Endothelial cell of umbilical vein (primary cell): ENCODE data around the gene CCDC54. TPM values are rescaled to one million over a fixed set of nuclear protein-coding genes. Genes with fewer than 3 reads are reported as not detected.

Experiments used
- BruUV-seq: library from RNA; stranded (reverse); fragments of 400-500 nt; replicated peaks from 2 replicates; lab custom pipeline; 2021; lab: Mats Ljungman, UMichigan
- CTCF ChIA-PET: fragments of 300-600, 350-600 bp; sonication (Branson Sonifier 250); formaldehyde crosslinking; loops from one replicate; lab custom pipeline; 2021; ENCODE audit warnings: antibody characterized with exemption, inconsistent platforms; lab: Charles Lee
- POLR2A ChIA-PET: fragments of 300-600, 350-600 bp; sonication (Branson Sonifier 250); formaldehyde crosslinking; loops from one replicate; lab custom pipeline; 2021; ENCODE audit warnings: antibody characterized with exemption, inconsistent platforms; lab: Charles Lee
- DNase-seq: peaks from one replicate; pipeline ENCODE4 v3.0.0-alpha.2; 2011; ENCODE audit warnings: low read depth, low spot score
- FAIRE-seq: peaks from 2 replicates; lab custom pipeline; 2011; peaks lifted over from hg19 to GRCh38; lab: Jason Lieb, UNC
- H2AFZ ChIP-seq: 2 replicates; pipeline ENCODE4 v1.6.0; 2012; ENCODE audit warnings: low read depth, low read length, control low read depth, inconsistent platforms
- H3K27ac ChIP-seq: 2 replicates; pipeline ENCODE4 v1.5.1; 2011; ENCODE audit warnings: low read depth, mild to moderate bottlenecking, control low read depth, low read length, moderate library complexity; ENCODE audit not compliant: insufficient read depth
- H3K27me3 ChIP-seq, 2 experiments: 2 replicates each; pipeline versions ENCODE4 v1.6.0 to v1.6.1; 2011; ENCODE audit warnings: low read length in 2 of 2, mixed read lengths in 1 of 2; ENCODE audit not compliant: control insufficient read depth in 2 of 2, insufficient read depth in 2 of 2
- H3K36me3 ChIP-seq, 2 experiments: 2 replicates in 1 of 2; 3 replicates in 1 of 2; pipeline ENCODE4 v1.5.1; 2011; ENCODE audit warnings: low read length in 2 of 2, mild to moderate bottlenecking in 1 of 2, moderate library complexity in 1 of 2; ENCODE audit not compliant: control insufficient read depth in 2 of 2, insufficient read depth in 2 of 2; ENCODE audit errors: extremely low read depth in 1 of 2
- H3K4me1 ChIP-seq: 3 replicates; pipeline ENCODE4 v1.5.1; 2011; ENCODE audit warnings: mild to moderate bottlenecking, low read length; ENCODE audit not compliant: control insufficient read depth, insufficient read depth; ENCODE audit errors: extremely low read depth
- H3K4me2 ChIP-seq: 2 replicates; pipeline ENCODE4 v1.6.1; 2011; ENCODE audit warnings: low read length, control low read depth, mixed read lengths; ENCODE audit not compliant: insufficient read depth
- H3K4me3 ChIP-seq, 3 experiments: fragments of 200-600 bp in 1 of 3; sonication (generic), shearing (Covaris generic) in 1 of 3; replicated peaks in 1 of 3; 2 replicates each; pipeline ENCODE4 v1.5.1; 2011 to 2016; ENCODE audit warnings: control low read depth in 3 of 3, low read length in 3 of 3, mild to moderate bottlenecking in 2 of 3, inconsistent platforms in 1 of 3, low read depth in 1 of 3, moderate library complexity in 1 of 3; ENCODE audit not compliant: insufficient read depth in 1 of 3
- H3K79me2 ChIP-seq: 2 replicates; pipeline ENCODE4 v1.6.0; 2012; ENCODE audit warnings: low read length, inconsistent platforms; ENCODE audit not compliant: control insufficient read depth, insufficient read depth
- H3K9ac ChIP-seq: replicated peaks from 2 replicates; pipeline ENCODE3; 2011; ENCODE audit warnings: low read length, control low read depth; ENCODE audit not compliant: insufficient read depth; ENCODE audit errors: extremely low read depth
- H3K9me1 ChIP-seq: replicated peaks from 3 replicates; pipeline ENCODE4 v1.6.0; 2011; ENCODE audit warnings: mild to moderate bottlenecking, low read length; ENCODE audit not compliant: control insufficient read depth, insufficient read depth; ENCODE audit errors: extremely low read depth
- H3K9me3 ChIP-seq: replicated peaks from 2 replicates; pipeline ENCODE4 v1.5.1; 2012; ENCODE audit warnings: low read length, inconsistent platforms; ENCODE audit not compliant: control insufficient read depth, insufficient read depth
- H4K20me1 ChIP-seq: replicated peaks from 2 replicates; pipeline ENCODE3; 2011; ENCODE audit warnings: mild to moderate bottlenecking, low read length; ENCODE audit not compliant: control insufficient read depth, insufficient read depth; ENCODE audit errors: extremely low read depth
- EZH2 ChIP-seq: IDR thresholded peaks from 2 replicates; pipeline ENCODE4 v1.6.1; 2012; ENCODE audit warnings: borderline replicate concordance, low read depth, mild to moderate bottlenecking, moderate library complexity, low read length, inconsistent platforms; ENCODE audit not compliant: severe bottlenecking
- FOS ChIP-seq: IDR thresholded peaks from 2 replicates; pipeline ENCODE4 v1.6.1; 2011; ENCODE audit warnings: mild to moderate bottlenecking, low read length, moderate library complexity, borderline replicate concordance; ENCODE audit not compliant: insufficient read depth
- GATA2 ChIP-seq: IDR thresholded peaks from 2 replicates; pipeline ENCODE4 v1.7.0; 2011; ENCODE audit warnings: low read depth, mild to moderate bottlenecking, moderate library complexity, mixed read lengths, low read length; ENCODE audit not compliant: insufficient read length, insufficient read depth
- MAX ChIP-seq: IDR thresholded peaks from 2 replicates; pipeline ENCODE4 v1.6.1; 2011; ENCODE audit not compliant: insufficient read depth, insufficient read length
- MYC ChIP-seq: IDR thresholded peaks from one replicate; pipeline ENCODE4 v1.6.1; 2011; ENCODE audit warnings: mild to moderate bottlenecking, low read depth, low read length
- POLR2A ChIP-seq: IDR thresholded peaks from 2 replicates; pipeline ENCODE4 v1.6.1; 2012; ENCODE audit warnings: low read depth, mild to moderate bottlenecking, control low read depth, low read length
- POLR2AphosphoS5 ChIP-seq: IDR thresholded peaks from 2 replicates; pipeline ENCODE4 v1.6.1; 2012; ENCODE audit warnings: low read depth, mild to moderate bottlenecking, control low read depth, low read length, moderate library complexity; ENCODE audit not compliant: insufficient read depth
- dilution Hi-C: fragments of 300-500 bp; cut with MboI; formaldehyde crosslinking; loops from one replicate; pipeline ENCODE4 v1.15.0; 2019; ENCODE audit warnings: low sequenced_read_pairs; ENCODE audit not compliant: extremely low pct_ligation_motif_present
- intact Hi-C: fragments of 100-400 bp; cut with micrococcal nuclease; formaldehyde crosslinking; loops from one replicate; pipeline ENCODE4 v1.10.0; 2022
- polyA plus RNA-seq, 4 experiments: library from polyadenylated mRNA; depleted of rRNA in 3 of 4; stranded (reverse) in 3 of 4; unstranded in 1 of 4; fragments of >200 nt; gene quantifications; 2 replicates each; pipeline versions ENCODE4 v1.2.1 to v1.2.3, GENCODE V29; 2011 to 2012; ENCODE audit warnings: missing spikeins in 1 of 4
- total RNA-seq: library from RNA; stranded (reverse); gene quantifications from 2 replicates; pipeline ENCODE4 v1.2.3, GENCODE V29; 2021
- TF ChIP-seq, protein P1 (sequence below), 2 donors: IDR thresholded peaks; 1 replicate in 1 of 2; 2 replicates in 1 of 2; pipeline ENCODE4 v1.5.1; 2011; ENCODE audit warnings: low read length in 2 of 2, mild to moderate bottlenecking in 2 of 2, moderate library complexity in 2 of 2, control low read depth in 1 of 2, inconsistent platforms in 1 of 2, low read depth in 1 of 2; ENCODE audit not compliant: insufficient read depth in 1 of 2; ENCODE audit errors: extremely low read depth in 1 of 2

CCDC54 gene
- total and polyA plus RNA-seq, 2 donors (not counting 3 experiments of a cell fraction or from before 2014, with no cell fraction given), result not detected

DNA sequence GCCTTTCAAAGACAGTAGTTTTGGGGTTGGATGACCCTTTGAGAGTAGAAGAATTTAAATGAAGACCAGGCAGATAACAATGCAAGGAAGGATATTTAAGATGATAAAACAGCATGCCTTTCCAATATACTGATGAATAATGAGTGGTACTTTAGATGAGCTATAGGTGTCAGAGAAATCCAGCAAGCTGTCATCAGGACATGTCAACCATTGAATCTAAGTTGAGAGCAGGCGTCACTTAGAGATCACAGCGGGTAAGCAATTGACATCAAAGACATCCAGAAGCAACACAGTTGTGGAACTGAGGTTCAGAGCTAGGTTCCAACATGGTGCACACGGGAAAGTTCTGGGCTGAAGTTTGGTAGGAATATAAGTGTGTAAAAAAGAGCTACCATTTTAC, 25.0 kb downstream of the CCDC54 start:
- peaks cover 0 to 5% of the 10 kb centered on the region in 2 experiments for H3K27me3 ChIP-seq
- H3K9ac ChIP-seq, result no peak overlapping the region
- no peaks in the 10 kb centered on the region for H3K36me3 ChIP-seq
- no peak overlapping the region for H2AFZ ChIP-seq
- no peaks in the 10 kb centered on the region for H4K20me1 ChIP-seq
- H3K9me3 ChIP-seq, result no peaks in the 10 kb centered on the region
- H3K4me1 ChIP-seq, result no peaks in the 10 kb centered on the region
- intact Hi-C loops, result no loop called here
- no peak overlapping the region for H3K4me2 ChIP-seq
- H3K9me1 ChIP-seq, result no peaks in the 10 kb centered on the region
- TF ChIP-seq GATA2 (no peak), EZH2 (no peak), POLR2AphosphoS5 (no peak), POLR2A (no peak), FOS (no peak), MYC (no peak), MAX (no peak)
- TF ChIP-seq, protein P1, sequence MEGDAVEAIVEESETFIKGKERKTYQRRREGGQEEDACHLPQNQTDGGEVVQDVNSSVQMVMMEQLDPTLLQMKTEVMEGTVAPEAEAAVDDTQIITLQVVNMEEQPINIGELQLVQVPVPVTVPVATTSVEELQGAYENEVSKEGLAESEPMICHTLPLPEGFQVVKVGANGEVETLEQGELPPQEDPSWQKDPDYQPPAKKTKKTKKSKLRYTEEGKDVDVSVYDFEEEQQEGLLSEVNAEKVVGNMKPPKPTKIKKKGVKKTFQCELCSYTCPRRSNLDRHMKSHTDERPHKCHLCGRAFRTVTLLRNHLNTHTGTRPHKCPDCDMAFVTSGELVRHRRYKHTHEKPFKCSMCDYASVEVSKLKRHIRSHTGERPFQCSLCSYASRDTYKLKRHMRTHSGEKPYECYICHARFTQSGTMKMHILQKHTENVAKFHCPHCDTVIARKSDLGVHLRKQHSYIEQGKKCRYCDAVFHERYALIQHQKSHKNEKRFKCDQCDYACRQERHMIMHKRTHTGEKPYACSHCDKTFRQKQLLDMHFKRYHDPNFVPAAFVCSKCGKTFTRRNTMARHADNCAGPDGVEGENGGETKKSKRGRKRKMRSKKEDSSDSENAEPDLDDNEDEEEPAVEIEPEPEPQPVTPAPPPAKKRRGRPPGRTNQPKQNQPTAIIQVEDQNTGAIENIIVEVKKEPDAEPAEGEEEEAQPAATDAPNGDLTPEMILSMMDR (IDR thresholded peaks at IDR 0.05; ENCODE audit: extremely low read depth in 1 of 2, insufficient read depth in 1 of 2, low read depth in 1 of 2, low read length in 2 of 2), result no peak
- CTCF ChIA-PET, result interaction anchor here (5.7 kb wide), 1 partner anchor 19 kb away, joined by 29 read pairs; no protein-coding TSS in a partner anchor
- POLR2A ChIA-PET, result no interaction called here
- no TSS peak for BruUV-seq
- no peak overlapping the region for H3K4me3 ChIP-seq
- no peak overlapping the region for H3K27ac ChIP-seq
- no peak for DNase-seq
- FAIRE-seq, result no peak
- dilution Hi-C loops, result no loop called here
- H3K79me2 ChIP-seq, result no peaks in the 10 kb centered on the region
